Adipocyte (in vitro differentiated cells): ENCODE data around the gene TLE6.
"Not testable (repeated sequence)": the region's sequence is repeated elsewhere in the genome, so short reads cannot be mapped to it uniquely, and the experiment has no call there.

Experiments used
- DNase-seq: peaks from one replicate; pipeline ENCODE4 v3.0.0-alpha.2; 2015; ENCODE audit warnings: low read depth
- H3K27me3 ChIP-seq: replicated peaks from 2 replicates; pipeline ENCODE4 v1.7.0; 2013; ENCODE audit warnings: mild to moderate bottlenecking, low read length, moderate library complexity; ENCODE audit not compliant: control insufficient read depth, insufficient read depth
- H3K36me3 ChIP-seq: 2 replicates; pipeline ENCODE4 v1.7.0; 2013; ENCODE audit warnings: low read length, mild to moderate bottlenecking, moderate library complexity; ENCODE audit not compliant: control insufficient read depth, insufficient read depth, severe bottlenecking
- H3K4me1 ChIP-seq: 2 replicates; pipeline ENCODE4 v1.7.0; 2013; ENCODE audit warnings: mild to moderate bottlenecking, low read length, moderate library complexity; ENCODE audit not compliant: control insufficient read depth, insufficient read depth
- H3K4me3 ChIP-seq: 2 replicates; pipeline ENCODE4 v1.7.0; 2013; ENCODE audit warnings: mild to moderate bottlenecking, low read length, moderate library complexity
- H3K9ac ChIP-seq: 2 replicates; pipeline ENCODE4 v1.7.0; 2013; ENCODE audit warnings: mild to moderate bottlenecking, low read length, moderate library complexity
- H3K9me3 ChIP-seq: 2 replicates; pipeline ENCODE4 v1.7.0; 2013; ENCODE audit warnings: mild to moderate bottlenecking, low read length, moderate library complexity; ENCODE audit not compliant: control insufficient read depth

Gene TLE6

GRCh38 chr19:2957160-2957559 lies 20.2 kb upstream of the TLE6 start:
- Histone ChIP-seq H3K9me3 (no peaks in the 10 kb centered on the region), H3K4me3 (no peak overlapping the region), H3K9ac (no peak overlapping the region), H3K36me3 (no peaks in the 10 kb centered on the region), H3K27me3 (no peaks in the 10 kb centered on the region), H3K4me1 (peaks cover 9% of the 10 kb centered on the region)
- DNase-seq = no peak

GRCh38 chr19:2960120-2960519 lies 17.2 kb upstream of the TLE6 start:
- Histone ChIP-seq H3K9ac (no peak overlapping the region), H3K9me3 (no peaks in the 10 kb centered on the region), H3K36me3 (no peaks in the 10 kb centered on the region), H3K4me1 (no peaks in the 10 kb centered on the region), H3K4me3 (no peak overlapping the region), H3K27me3 (no peaks in the 10 kb centered on the region)
- no peak for DNase-seq

DNA sequence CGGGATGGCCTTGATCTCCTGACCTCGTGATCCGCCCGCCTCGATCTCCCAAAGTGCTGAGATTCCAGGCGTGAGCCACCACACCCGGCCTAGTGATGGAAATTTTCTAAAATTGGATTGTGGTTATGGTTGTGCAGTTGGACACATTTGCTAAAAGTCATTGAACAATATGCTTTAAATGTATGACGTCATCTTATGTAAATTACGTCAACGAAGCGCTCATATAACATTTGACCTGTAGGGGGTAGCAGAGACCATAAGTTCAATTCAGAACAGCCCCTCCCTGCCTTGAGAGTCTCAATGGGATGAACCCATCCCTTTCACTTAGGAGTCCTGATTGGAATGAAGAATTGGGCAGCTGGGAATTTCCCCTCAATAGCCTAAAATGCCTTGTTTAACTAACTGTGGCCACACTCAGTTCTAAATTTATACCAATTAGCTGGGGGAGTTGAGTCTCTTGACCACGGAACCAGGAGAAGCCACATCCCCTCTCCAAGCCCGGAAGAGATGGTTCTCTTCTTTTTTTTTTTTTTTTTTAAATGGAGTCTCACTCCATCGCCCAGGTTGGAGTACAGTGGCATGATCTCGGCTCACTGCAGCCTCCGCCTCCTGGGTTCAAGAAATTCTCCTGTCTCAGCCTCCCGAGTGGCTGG lies 15.2 kb upstream of the TLE6 start:
- Histone ChIP-seq H3K4me3 (no peak overlapping the region), H3K9me3 (no peaks in the 10 kb centered on the region), H3K27me3 (no peaks in the 10 kb centered on the region), H3K9ac (no peak overlapping the region), H3K36me3 (no peaks in the 10 kb centered on the region), H3K4me1 (no peaks in the 10 kb centered on the region)
- DNase-seq = peak; percentile 90

DNA sequence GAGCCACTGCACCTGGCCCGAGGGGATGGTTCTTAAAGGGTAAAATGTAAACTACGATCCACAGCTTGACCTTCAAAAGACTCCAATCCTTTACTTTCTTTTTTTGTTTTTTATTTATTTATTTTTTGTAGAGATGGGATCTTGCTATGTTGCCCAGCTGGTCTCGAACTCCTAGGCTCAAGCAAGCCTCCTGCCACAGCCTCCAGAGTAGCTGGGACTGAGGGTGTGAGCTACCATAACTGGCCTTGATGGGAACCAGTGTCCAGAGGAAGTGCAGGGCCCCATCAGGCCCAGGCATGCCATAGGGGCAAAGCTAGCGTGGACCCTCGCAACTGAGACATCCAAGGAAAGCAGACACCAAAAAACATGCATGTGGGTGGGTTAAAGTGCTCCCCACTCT lies 14.2 kb upstream of the TLE6 start:
- no peaks in the 10 kb centered on the region for H3K36me3 ChIP-seq
- H3K4me3 ChIP-seq = no peak overlapping the region
- H3K9me3 ChIP-seq = no peaks in the 10 kb centered on the region
- no peak overlapping the region for H3K9ac ChIP-seq
- peaks cover under 1% of the 10 kb centered on the region for H3K4me1 ChIP-seq
- no peak for DNase-seq
- no peaks in the 10 kb centered on the region for H3K27me3 ChIP-seq

DNA sequence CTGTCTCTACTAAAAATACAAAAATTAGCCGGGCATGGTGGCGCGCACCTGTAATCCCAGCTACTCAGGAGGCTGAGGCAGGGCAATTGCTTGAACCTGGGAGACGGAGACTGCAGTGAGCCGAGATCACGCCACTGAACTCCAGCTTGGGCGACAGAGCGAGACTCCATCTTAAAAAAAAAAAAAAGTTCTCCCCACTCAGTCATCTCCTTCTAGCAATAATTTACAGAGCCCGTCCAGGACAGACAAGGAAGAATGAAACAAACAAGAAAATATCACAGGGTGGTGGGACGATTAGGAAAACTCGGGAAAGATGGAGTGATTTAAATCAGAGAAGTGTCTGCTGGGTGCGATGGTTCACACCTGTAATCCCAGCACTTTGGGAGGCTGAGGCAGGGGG lies 13.7 kb upstream of the TLE6 start:
- H3K9ac ChIP-seq, H3K4me3 ChIP-seq, H3K27me3 ChIP-seq, H3K9me3 ChIP-seq, H3K4me1 ChIP-seq, DNase-seq, H3K36me3 ChIP-seq: not testable (repeated sequence)

- Histone ChIP-seq H3K9ac (no peak overlapping the region), H3K27me3 (no peaks in the 10 kb centered on the region), H3K9me3 (no peaks in the 10 kb centered on the region), H3K4me1 (peaks cover 13% of the 10 kb centered on the region), H3K36me3 (no peaks in the 10 kb centered on the region), H3K4me3 (no peak overlapping the region)
- DNase-seq = no peak
These were observed 12.5 kb upstream of the TLE6 start for GRCh38 chr19:2964874-2965273.

DNA sequence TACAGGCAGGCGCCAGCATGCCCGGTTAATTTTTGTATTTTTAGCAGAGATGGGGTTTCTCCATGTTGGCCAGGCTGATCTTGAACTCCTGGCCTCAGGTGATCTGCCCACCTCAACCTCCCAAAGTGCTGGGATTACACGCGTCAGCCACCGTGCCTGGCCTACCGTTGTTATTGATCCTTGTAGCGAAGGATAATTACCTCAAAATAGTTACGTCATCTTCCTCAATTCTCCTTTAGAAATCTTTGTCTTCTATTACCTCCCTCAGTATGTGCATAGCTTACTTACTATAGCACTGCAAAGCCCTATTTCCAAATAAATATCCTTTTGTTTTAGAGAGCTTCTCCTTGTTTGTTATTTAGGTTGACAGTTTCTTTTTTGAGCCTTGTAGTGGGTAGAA lies 9.4 kb upstream of the TLE6 start:
- DNase-seq = no peak
- H3K4me1 ChIP-seq = peaks cover 38% of the 10 kb centered on the region
- H3K4me3 ChIP-seq = no peak overlapping the region
- H3K9ac ChIP-seq = no peak overlapping the region
- H3K9me3 ChIP-seq = no peaks in the 10 kb centered on the region
- H3K27me3 ChIP-seq = no peaks in the 10 kb centered on the region
- H3K36me3 ChIP-seq = no peaks in the 10 kb centered on the region

DNA sequence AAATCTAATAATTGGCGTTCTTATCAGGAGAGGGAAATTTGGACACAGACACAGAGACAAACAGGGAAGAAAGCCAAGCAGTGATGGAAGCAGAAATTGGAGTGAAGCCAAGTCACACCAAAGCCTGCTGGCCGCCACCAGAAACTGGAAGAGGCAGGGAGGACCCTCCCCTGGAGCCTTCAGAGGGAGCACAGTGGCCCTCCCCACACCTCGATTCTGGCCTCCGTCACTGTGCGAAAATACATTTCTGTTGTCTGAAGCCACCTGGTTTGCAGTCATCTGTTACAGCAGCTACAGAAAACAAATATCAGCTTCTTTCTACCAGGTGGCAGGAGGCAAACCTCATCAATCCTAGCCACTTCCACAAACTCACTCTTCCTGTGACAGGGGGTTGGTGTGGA lies 8.3 kb upstream of the TLE6 start:
- DNase-seq = no peak
- Histone ChIP-seq H3K36me3 (no peaks in the 10 kb centered on the region), H3K9ac (peak overlapping the region; percentile 55), H3K9me3 (no peaks in the 10 kb centered on the region), H3K27me3 (no peaks in the 10 kb centered on the region), H3K4me1 (peaks cover 49% of the 10 kb centered on the region), H3K4me3 (peak overlapping the region; percentile 37)

DNA sequence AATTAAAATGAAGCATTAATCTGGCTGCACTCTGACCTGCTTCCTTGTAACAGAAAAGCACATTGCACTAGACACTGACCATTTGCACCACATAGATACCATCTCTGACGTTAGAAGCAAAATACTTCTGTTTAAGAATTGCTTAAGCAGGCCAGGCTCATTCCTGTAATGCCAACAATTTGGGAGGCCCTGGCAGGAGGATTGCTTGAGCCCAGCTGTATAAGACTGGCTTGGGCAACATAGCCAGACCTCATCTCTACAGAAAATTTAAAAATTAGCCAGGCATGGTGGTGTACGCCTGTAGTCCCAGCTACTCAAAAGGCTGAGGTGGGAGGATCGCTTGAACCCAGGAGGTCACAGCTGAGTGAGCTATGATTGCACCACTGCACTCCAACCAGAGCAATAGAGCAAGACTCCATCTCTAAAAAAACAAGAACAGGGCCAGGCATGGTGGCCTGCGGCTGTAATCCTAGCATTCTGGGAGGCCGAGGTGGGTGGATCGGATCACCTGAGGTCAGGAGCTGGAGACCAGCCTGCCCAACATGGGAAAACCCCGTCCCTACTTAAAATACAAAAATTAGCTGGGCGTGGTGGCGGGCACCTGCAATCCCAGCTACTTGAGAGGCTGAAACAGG lies 7.0 kb upstream of the TLE6 start:
- no peaks in the 10 kb centered on the region for H3K27me3 ChIP-seq
- H3K9me3 ChIP-seq = no peaks in the 10 kb centered on the region
- H3K9ac ChIP-seq = peak overlapping the region; percentile 62
- H3K36me3 ChIP-seq = no peaks in the 10 kb centered on the region
- peaks cover 60% of the 10 kb centered on the region for H3K4me1 ChIP-seq
- DNase-seq = peak; percentile 86
- H3K4me3 ChIP-seq = no peak overlapping the region

GRCh38 chr19:2973229-2973628 lies 4.1 kb upstream of the TLE6 start:
- Histone ChIP-seq H3K4me1 (peaks cover 69% of the 10 kb centered on the region), H3K27me3 (no peaks in the 10 kb centered on the region), H3K4me3 (no peak overlapping the region), H3K36me3 (no peaks in the 10 kb centered on the region), H3K9me3 (no peaks in the 10 kb centered on the region), H3K9ac (peak overlapping the region; percentile 51)
- DNase-seq = no peak

- Histone ChIP-seq H3K27me3 (no peaks in the 10 kb centered on the region), H3K4me1 (peaks cover 57% of the 10 kb centered on the region), H3K9me3 (no peaks in the 10 kb centered on the region), H3K4me3 (no peak overlapping the region), H3K9ac (peak overlapping the region; percentile 75), H3K36me3 (no peaks in the 10 kb centered on the region)
- peak; percentile 25 for DNase-seq
These were observed 2.9 kb upstream of the TLE6 start for GRCh38 chr19:2974342-2975041.
